ENCODE measurements around the gene FAM209A.
"Not testable (repeated sequence)": the region's sequence is repeated elsewhere in the genome, so short reads cannot be mapped to it uniquely, and the experiment has no call there.

GRCh38 chr20:56524444-56524843 lies at the start of gene FAM209A:
- TF ChIP-seq, protein P1, sequence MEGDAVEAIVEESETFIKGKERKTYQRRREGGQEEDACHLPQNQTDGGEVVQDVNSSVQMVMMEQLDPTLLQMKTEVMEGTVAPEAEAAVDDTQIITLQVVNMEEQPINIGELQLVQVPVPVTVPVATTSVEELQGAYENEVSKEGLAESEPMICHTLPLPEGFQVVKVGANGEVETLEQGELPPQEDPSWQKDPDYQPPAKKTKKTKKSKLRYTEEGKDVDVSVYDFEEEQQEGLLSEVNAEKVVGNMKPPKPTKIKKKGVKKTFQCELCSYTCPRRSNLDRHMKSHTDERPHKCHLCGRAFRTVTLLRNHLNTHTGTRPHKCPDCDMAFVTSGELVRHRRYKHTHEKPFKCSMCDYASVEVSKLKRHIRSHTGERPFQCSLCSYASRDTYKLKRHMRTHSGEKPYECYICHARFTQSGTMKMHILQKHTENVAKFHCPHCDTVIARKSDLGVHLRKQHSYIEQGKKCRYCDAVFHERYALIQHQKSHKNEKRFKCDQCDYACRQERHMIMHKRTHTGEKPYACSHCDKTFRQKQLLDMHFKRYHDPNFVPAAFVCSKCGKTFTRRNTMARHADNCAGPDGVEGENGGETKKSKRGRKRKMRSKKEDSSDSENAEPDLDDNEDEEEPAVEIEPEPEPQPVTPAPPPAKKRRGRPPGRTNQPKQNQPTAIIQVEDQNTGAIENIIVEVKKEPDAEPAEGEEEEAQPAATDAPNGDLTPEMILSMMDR (IDR thresholded peaks at IDR 0.05; ENCODE audit: low read depth, low read length) = not testable (repeated sequence)
- not testable (repeated sequence) for TF ChIP-seq EZH2phosphoT487 (IDR thresholded peaks at IDR 0.05; ENCODE audit: low read depth)

All from OCI-LY3 (cell line).